IMR-90 (cell line): ENCODE results near the gene FGF19. TPM values are rescaled to one million over a fixed set of nuclear protein-coding genes. Genes with fewer than 3 reads are reported as not detected.

Experiments used
- NFE2L2 ChIP-seq: fragments of 150-350 bp; IDR thresholded peaks from 2 replicates; pipeline ENCODE4 v1.6.1; 2016; ENCODE audit warnings: low read depth, mild to moderate bottlenecking, low read length
- SMC3 ChIP-seq: fragments of 150-350 bp; IDR thresholded peaks from 2 replicates; pipeline ENCODE4 v1.6.1; 2016; ENCODE audit warnings: low read depth, mild to moderate bottlenecking, antibody characterized with exemption, low read length, moderate library complexity
- polyA plus RNA-seq, 3 experiments: library from polyadenylated mRNA; depleted of rRNA; stranded (reverse); fragments of >200 nt; gene quantifications; 2 replicates each; pipeline ENCODE4 v1.2.3, GENCODE V29; 2012; ENCODE audit warnings: low replicate concordance in 1 of 3
- total RNA-seq: library from RNA; depleted of rRNA; stranded (reverse); fragments of >200 nt; gene quantifications from 2 replicates; pipeline ENCODE4 v1.2.3, GENCODE V29; 2012; rRNA removed

Gene FGF19
- total and polyA plus RNA-seq, 2 of the 4 experiments (the other 2 are of a cell fraction), result not detected

DNA sequence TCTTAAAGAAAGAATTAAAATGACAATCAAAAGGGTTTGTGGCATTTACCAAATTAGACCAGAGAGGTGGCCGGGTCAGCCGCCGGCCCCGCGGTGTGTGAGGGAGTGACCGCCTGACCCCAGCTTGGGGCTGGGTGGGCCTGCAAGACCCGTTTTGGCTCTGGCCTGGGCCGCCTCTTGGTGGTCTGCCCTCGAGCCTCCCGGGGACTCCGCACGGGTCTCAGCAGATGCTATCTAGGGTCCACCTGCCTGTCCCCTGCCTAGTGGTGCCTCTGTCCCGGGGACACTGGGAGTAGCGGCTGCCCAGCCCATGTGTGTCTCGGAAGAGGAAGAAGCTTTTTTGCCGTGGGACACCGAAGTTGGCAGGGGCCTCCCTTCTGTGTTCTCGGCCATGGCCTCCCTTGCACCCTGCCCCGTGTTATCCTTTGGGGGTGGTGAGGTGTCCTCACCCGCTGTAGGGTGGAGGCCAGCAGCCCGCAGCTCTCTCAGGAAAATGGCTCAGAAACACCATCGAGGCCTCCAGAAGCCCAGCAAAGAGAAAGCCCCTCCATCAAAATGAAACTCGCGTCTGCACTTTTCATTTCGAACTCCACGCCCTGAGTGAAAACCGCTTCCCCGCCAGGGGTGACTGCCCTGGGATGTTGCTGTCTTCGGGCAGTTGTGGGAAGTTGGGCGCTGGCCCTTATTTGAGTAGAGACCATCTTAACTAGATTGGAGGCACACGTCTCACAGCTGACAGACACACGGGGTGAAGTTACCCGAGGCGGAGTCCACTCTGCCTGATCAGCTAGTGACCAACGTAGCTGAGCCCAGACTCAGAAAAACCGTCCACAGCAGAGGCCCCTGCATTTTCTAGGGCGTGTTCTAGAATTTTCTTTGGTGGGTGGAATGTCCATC lies 54.9 kb downstream of the FGF19 start (continued):
- TF ChIP-seq NFE2L2 (no peak), SMC3 (no peak)

Other genes with a start within 250 kb of the FGF19 start
- gene LINC01488, start 222.4 kb downstream of the FGF19 start, total RNA-seq, result not detected in 2 replicates
- not detected in 2 replicates for gene LINC01488, start 222.4 kb downstream of the FGF19 start, polyA plus RNA-seq (2012; rRNA removed)
- gene CCND1, start 62.9 kb downstream of the FGF19 start, total RNA-seq, result 717 and 748 TPM in 2 replicates
- 481 and 872 TPM in 2 replicates for gene CCND1, start 62.9 kb downstream of the FGF19 start, polyA plus RNA-seq (2012; rRNA removed)
- gene LTO1, start 28.7 kb downstream of the FGF19 start, total RNA-seq, result 8.2 and 16.7 TPM in 2 replicates
- 18.8 and 23.5 TPM in 2 replicates for gene LTO1, start 28.7 kb downstream of the FGF19 start, polyA plus RNA-seq (2012; rRNA removed)
- not detected in 2 replicates for gene FGF4, start 71.3 kb upstream of the FGF19 start, total RNA-seq
- not detected in 2 replicates for gene FGF4, start 71.3 kb upstream of the FGF19 start, polyA plus RNA-seq (2012; rRNA removed)
- not detected in 2 replicates for gene FGF3, start 115.4 kb upstream of the FGF19 start, total RNA-seq
- not detected in 2 replicates for gene FGF3, start 115.4 kb upstream of the FGF19 start, polyA plus RNA-seq (2012; rRNA removed)